Lower leg skin (tissue), 4 donors: ENCODE measurements around the gene KCNJ8. TPM values are rescaled to one million over a fixed set of nuclear protein-coding genes. Genes with fewer than 3 reads are reported as not detected.

Source experiments
- DNase-seq, 2 donors: peaks; one replicate each; pipeline ENCODE4 v3.0.0-alpha.2; 2019; ENCODE audit warnings: low spot score in 2 of 2
- H3K4me3 ChIP-seq: fragments of 200-600 bp; sonication (generic); 2 replicates; pipeline ENCODE4 v1.5.1; 2017; ENCODE audit warnings: mild to moderate bottlenecking, low read depth; ENCODE audit not compliant: poor library complexity, severe bottlenecking
- CTCF ChIP-seq, 3 donors: fragments of 450-650 bp; IDR thresholded peaks; one replicate each; pipeline ENCODE4 v1.5.1; 2016; ENCODE audit warnings: antibody characterized with exemption in 3 of 3, mild to moderate bottlenecking in 3 of 3, moderate library complexity in 2 of 3
- POLR2A ChIP-seq, 2 donors: fragments of 450-650 bp; IDR thresholded peaks; one replicate each; pipeline ENCODE4 v1.6.1; 2016 to 2017; ENCODE audit warnings: antibody characterized with exemption in 2 of 2, mild to moderate bottlenecking in 1 of 2, moderate library complexity in 1 of 2
- WGBS, 2 donors: methylation state at CpG; one replicate each; pipeline ENCODE4 v1.1.5; 2018; 5-methylcytosine and 5-hydroxymethylcytosine counted together
- intact Hi-C: fragments of 100-400 bp; cut with DNase I; formaldehyde crosslinking; loops from one replicate; pipeline ENCODE4 v1.15.0; 2023; ENCODE audit warnings: low total_unique reads
- total RNA-seq, 4 donors: library from RNA; depleted of rRNA; stranded (reverse); fragments of >200 nt; gene quantifications; one replicate each; pipeline ENCODE4 v1.1.0, GENCODE V29; 2016

The KCNJ8 gene
- total RNA-seq, 4 donors from 2014 or later: 2.2 to 9.1 (median 2.7) TPM

DNA sequence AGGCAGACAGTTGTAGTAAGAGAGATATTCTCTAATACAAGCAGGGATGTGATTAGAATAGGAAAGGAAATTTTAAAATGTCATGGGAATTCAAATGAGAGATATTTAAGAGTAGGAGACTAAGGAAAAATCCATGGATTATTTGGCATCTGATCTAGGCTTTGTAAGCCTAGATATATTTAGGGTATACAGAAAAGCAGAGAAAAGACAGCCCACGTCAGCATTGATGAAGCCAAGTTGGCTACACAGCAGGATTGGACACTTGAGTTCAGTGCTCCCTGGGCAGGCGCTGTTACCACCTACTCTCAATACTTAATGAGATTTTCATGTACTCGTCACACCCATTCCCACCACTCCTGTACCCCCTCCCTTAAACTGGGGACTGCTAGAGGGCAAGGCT is 1.7 kb upstream of the KCNJ8 start:
- intact Hi-C loops: no loop called here
- WGBS, 2 donors: 73 to 78% methylated on average over 3 of the region's 3 CpGs
- no peak for DNase-seq
- TF ChIP-seq CTCF (IDR thresholded peaks at IDR 0.05) (no peak), POLR2A (IDR thresholded peaks at IDR 0.05) (no peak)
- H3K4me3 ChIP-seq: no peak overlapping the region

GRCh38 chr12:21775133-21775820 is 771 bp upstream of the KCNJ8 start:
- WGBS, 2 donors: 42 to 46% methylated on average over 14 of the region's 14 CpGs
- H3K4me3 ChIP-seq: no peak overlapping the region
- TF ChIP-seq POLR2A (IDR thresholded peaks at IDR 0.05): no peak
- TF ChIP-seq CTCF (IDR thresholded peaks at IDR 0.05): no peak
- intact Hi-C loops: no loop called here
- DNase-seq: no peak

GRCh38 chr12:21773806-21774205 is 700 bp downstream of the KCNJ8 start:
- DNase-seq: no peak
- 27 to 29% methylated on average over 10 of the region's 10 CpGs for WGBS, 2 donors

GRCh38 chr12:21773263-21773741 is 1.2 kb downstream of the KCNJ8 start:
- no peak for TF ChIP-seq POLR2A (IDR thresholded peaks at IDR 0.05)
- no peak for TF ChIP-seq CTCF (IDR thresholded peaks at IDR 0.05)
- WGBS, 2 donors: 47 to 49% methylated on average over 23 of the region's 23 CpGs
- no peak overlapping the region for H3K4me3 ChIP-seq
- intact Hi-C loops: no loop called here
- peak in 1 of 2 donors; percentile 87 for DNase-seq

More at GRCh38 chr12:21773806-21774205, 700 bp downstream of the KCNJ8 start:
- TF ChIP-seq CTCF (IDR thresholded peaks at IDR 0.05) (no peak), POLR2A (IDR thresholded peaks at IDR 0.05) (no peak)
- intact Hi-C loops: no loop called here
- H3K4me3 ChIP-seq: no peak overlapping the region

GRCh38 chr12:21771311-21771710 is 3.2 kb downstream of the KCNJ8 start:
- no peak overlapping the region for H3K4me3 ChIP-seq
- DNase-seq: no peak
- TF ChIP-seq CTCF (IDR thresholded peaks at IDR 0.05): no peak
- no peak for TF ChIP-seq POLR2A (IDR thresholded peaks at IDR 0.05)
- 60 to 71% methylated on average over 1 of the region's 1 CpG for WGBS, 2 donors
- intact Hi-C loops: no loop called here

DNA sequence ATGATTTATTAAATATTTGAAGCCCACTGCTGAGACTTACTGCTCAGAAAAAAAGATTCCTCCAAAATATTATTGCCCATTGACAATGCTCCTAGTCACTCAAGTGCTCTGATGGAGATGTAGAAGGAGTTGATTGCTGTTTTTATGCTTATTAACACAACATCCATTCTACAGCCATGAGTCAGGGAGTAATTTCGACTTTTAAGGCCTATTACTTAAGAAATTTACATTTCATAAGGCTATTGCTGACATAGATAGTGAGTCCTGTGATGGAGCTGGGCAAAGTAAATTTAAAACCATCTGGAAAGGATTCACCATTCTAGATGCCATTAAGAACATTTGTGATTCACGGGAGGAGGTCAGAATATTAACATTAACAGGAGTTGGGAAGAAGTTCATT is 5.2 kb downstream of the KCNJ8 start:
- no peak overlapping the region for H3K4me3 ChIP-seq
- DNase-seq: no peak
- TF ChIP-seq POLR2A (IDR thresholded peaks at IDR 0.05) (no peak), CTCF (IDR thresholded peaks at IDR 0.05) (no peak)
- intact Hi-C loops: no loop called here
- 75 to 81% methylated on average over 2 of the region's 2 CpGs for WGBS, 2 donors
